ENCODE measurements around the gene FN3KRP. TPM values are rescaled to one million over a fixed set of nuclear protein-coding genes. Genes with fewer than 3 reads are reported as not detected.

The FN3KRP gene
- total and polyA plus RNA-seq, 2 of the 13 experiments (the other 11 are each of a cell fraction or from before 2014, with no cell fraction given), result 22.4 to 28.2 TPM

DNA sequence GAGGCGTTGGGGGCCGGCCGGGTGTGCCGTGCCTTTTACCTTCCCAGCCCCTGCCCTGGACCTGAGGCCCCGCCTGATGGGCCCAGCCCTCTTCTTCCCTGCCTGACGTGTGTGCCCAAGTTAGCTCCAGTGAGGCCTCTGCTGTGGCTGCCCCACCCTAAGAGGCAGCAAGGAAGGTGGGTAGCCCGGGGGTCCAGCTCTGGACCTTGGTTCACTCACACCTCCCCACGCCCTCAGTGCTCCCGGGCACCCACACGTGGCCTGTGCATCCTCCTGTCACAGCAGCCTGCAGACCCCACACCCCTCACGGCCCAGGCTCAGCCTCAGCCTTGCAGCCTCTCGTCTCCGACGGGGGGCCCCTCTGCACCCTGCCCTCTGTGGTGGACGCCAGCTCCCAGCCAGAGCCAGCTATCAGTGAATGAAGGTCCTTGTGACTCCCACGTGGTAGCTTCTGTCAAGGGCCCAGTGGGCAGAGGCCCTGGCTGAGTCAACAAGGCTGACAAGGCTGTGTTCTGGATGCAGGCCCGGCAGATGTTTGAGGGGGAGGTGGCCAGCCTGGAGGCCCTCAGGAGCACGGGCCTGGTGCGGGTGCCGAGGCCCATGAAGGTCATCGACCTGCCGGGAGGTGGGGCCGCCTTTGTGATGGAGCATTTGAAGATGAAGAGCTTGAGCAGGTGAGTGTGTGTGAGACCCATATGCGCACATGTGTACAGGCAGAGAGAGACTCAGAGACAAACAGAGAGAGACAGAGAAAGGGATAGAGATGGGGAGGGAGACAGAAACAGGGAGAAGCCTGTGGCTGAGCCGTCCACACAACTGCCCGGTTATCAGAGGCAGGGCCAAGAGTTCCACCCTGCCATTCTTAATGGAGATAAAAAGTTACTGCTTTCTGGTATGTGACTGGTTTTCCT is 21.7 kb downstream of the FN3KRP start (continued):
- TF ChIP-seq, protein P1, sequence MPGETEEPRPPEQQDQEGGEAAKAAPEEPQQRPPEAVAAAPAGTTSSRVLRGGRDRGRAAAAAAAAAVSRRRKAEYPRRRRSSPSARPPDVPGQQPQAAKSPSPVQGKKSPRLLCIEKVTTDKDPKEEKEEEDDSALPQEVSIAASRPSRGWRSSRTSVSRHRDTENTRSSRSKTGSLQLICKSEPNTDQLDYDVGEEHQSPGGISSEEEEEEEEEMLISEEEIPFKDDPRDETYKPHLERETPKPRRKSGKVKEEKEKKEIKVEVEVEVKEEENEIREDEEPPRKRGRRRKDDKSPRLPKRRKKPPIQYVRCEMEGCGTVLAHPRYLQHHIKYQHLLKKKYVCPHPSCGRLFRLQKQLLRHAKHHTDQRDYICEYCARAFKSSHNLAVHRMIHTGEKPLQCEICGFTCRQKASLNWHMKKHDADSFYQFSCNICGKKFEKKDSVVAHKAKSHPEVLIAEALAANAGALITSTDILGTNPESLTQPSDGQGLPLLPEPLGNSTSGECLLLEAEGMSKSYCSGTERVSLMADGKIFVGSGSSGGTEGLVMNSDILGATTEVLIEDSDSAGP (CRISPR knock-in tag; IDR thresholded peaks at IDR 0.05; ENCODE audit: borderline replicate concordance), result peak; percentile 97
- peak; percentile 86 for TF ChIP-seq ZNF12 (CRISPR knock-in tag; IDR thresholded peaks at IDR 0.05)
- no peak for TF ChIP-seq TBP (CRISPR knock-in tag; IDR thresholded peaks at IDR 0.05)
- peak; percentile 66; the same call in 1 of the 2 replicates for TF ChIP-seq ZC3H4 (CRISPR knock-in tag; IDR thresholded peaks at IDR 0.05; ENCODE audit: borderline replicate concordance)
- TF ChIP-seq CCAR2 (optimal IDR thresholded peaks at IDR 0.05; ENCODE audit: low read depth, low read length), result peak; percentile 45
- TF ChIP-seq, protein P2, sequence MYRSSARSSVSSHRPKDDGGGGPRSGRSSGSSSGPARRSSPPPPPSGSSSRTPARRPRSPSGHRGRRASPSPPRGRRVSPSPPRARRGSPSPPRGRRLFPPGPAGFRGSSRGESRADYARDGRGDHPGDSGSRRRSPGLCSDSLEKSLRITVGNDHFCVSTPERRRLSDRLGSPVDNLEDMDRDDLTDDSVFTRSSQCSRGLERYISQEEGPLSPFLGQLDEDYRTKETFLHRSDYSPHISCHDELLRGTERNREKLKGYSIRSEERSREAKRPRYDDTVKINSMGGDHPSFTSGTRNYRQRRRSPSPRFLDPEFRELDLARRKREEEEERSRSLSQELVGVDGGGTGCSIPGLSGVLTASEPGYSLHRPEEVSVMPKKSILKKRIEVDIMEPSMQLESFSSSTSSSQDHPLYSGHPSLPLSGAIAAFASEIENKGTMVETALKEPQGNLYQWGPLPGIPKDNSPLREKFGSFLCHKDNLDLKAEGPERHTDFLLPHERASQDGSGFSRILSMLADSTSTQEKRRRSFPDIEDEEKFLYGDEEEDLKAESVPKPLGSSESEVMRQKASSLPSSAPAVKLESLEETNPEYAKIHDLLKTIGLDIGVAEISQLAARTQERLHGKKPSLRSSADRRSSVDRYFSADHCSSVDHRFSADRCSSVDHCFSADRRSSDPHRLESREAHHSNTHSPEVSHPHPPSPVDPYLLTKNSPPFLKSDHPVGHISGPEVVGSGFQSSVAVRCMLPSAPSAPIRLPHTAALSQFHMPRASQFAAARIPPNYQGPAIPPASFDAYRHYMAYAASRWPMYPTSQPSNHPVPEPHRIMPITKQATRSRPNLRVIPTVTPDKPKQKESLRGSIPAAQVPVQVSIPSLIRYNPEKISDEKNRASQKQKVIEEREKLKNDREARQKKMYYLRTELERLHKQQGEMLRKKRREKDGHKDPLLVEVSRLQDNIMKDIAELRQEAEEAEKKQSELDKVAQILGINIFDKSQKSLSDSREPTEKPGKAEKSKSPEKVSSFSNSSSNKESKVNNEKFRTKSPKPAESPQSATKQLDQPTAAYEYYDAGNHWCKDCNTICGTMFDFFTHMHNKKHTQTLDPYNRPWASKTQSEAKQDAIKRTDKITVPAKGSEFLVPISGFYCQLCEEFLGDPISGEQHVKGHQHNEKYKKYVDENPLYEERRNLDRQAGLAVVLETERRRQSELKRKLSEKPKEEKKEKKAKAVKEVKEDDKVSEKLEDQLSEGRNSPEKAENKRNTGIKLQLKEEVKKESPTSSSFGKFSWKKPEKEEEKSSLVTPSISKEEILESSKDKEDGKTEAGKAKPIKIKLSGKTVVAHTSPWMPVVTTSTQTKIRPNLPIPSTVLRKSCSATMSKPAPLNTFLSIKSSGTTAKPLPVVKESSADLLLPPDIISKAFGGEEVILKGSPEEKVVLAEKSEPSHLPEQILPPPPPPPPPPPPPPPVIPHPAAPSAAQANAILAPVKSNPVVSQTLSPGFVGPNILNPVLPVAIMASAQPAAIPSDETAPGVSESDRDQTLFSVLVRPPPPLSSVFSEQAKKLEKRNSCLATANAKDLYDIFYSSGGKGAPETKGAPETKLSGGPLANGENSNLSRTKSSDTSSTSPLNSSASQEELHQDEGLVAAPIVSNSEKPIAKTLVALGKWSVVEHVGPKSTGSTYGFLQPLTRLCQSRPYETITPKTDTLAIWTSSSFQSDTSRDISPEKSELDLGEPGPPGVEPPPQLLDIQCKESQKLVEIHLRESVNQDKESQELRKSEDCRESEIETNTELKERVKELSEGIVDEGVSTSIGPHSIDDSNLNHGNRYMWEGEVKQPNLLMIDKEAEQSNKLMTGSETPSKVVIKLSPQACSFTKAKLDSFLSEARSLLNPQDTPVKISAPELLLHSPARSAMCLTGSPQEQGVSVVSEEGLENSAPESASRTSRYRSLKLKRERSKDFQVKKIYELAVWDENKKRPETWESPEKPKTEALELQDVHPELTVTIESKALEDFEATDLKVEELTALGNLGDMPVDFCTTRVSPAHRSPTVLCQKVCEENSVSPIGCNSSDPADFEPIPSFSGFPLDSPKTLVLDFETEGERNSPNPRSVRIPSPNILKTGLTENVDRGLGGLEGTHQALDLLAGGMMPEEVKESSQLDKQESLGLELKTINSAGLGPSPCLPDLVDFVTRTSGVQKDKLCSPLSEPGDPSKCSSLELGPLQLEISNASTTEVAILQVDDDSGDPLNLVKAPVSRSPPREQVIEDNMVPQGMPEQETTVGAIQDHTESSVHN (CRISPR knock-in tag; IDR thresholded peaks at IDR 0.05), result peak; percentile 100
- TF ChIP-seq POLR2AphosphoS2 (IDR thresholded peaks at IDR 0.05; ENCODE audit: low read depth, low read length), result no peak
- TF ChIP-seq ZNF619 (CRISPR knock-in tag; IDR thresholded peaks at IDR 0.05), result 0 out of 2 replicates have a peak, but pooled peaks have one; percentile 79
- TF ChIP-seq CBFB (CRISPR knock-in tag; IDR thresholded peaks at IDR 0.05), result peak; percentile 94
- TF ChIP-seq ZNF333 (CRISPR knock-in tag; IDR thresholded peaks at IDR 0.05; ENCODE audit: borderline replicate concordance), result peak; percentile 86; the same call in 1 of the 2 replicates
- TF ChIP-seq, protein P3, sequence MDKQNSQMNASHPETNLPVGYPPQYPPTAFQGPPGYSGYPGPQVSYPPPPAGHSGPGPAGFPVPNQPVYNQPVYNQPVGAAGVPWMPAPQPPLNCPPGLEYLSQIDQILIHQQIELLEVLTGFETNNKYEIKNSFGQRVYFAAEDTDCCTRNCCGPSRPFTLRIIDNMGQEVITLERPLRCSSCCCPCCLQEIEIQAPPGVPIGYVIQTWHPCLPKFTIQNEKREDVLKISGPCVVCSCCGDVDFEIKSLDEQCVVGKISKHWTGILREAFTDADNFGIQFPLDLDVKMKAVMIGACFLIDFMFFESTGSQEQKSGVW (CRISPR knock-in tag; IDR thresholded peaks at IDR 0.05; ENCODE audit: borderline replicate concordance), result peak; percentile 73; the same call in 1 of the 2 replicates
- no peak for TF ChIP-seq KLF13 (CRISPR knock-in tag; IDR thresholded peaks at IDR 0.05)
- TF ChIP-seq ZNF24 (IDR thresholded peaks at IDR 0.05), result peak; percentile 62; the same call in 1 of the 2 replicates
- TF ChIP-seq MAZ (IDR thresholded peaks at IDR 0.05; ENCODE audit: borderline replicate concordance, low read depth, low read length), result peak; percentile 46
- TF ChIP-seq MAZ (CRISPR knock-in tag; IDR thresholded peaks at IDR 0.05; ENCODE audit: low read depth), result peak; percentile 99
- TF ChIP-seq ZSCAN30 (CRISPR knock-in tag; IDR thresholded peaks at IDR 0.05), result 0 out of 2 replicates have a peak, but pooled peaks have one; percentile 95
- peak; percentile 97 for TF ChIP-seq HOXD1 (CRISPR knock-in tag; IDR thresholded peaks at IDR 0.05)
